ENCODE measurements around the gene LRIG1.
"Not testable (repeated sequence)": the region's sequence is repeated elsewhere in the genome, so short reads cannot be mapped to it uniquely, and the experiment has no call there.

Gene LRIG1

DNA sequence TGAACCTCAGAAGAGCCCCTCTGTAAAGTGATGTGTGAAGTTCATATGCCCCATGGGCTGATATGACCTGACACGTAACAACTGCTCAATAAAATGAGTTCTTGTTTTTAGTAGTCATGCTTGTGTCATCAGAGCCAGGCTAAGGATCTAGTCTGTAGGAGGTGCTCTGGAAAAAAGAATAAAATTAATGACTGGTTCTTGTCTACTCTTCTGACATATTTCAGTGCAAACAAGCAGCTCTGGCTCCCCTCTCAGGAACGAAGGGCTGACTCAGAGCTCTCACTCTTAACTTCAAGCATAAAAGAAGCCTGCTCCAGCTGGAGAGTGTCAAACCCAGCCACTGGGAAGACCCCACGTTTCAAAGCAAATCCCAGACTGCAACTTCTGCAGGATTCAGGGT is 77.0 kb downstream of the LRIG1 start:
- Histone ChIP-seq H3K9me3 (peaks cover 3% of the 10 kb centered on the region), H3K36me3 (no peaks in the 10 kb centered on the region), H3K4me3 (ENCODE audit: low read depth in 1 of 2, low read length in 1 of 2) (no peak overlapping the region), H3K27me3 (no peaks in the 10 kb centered on the region), H3K27ac (no peak overlapping the region), H3K4me1 (ENCODE audit: control insufficient read depth in 1 of 2, insufficient read depth in 1 of 2, low read depth in 1 of 2, low read length in 1 of 2) (no peaks in the 10 kb centered on the region)
- TF ChIP-seq CTCF (IDR thresholded peaks at IDR 0.05), result no peak

DNA sequence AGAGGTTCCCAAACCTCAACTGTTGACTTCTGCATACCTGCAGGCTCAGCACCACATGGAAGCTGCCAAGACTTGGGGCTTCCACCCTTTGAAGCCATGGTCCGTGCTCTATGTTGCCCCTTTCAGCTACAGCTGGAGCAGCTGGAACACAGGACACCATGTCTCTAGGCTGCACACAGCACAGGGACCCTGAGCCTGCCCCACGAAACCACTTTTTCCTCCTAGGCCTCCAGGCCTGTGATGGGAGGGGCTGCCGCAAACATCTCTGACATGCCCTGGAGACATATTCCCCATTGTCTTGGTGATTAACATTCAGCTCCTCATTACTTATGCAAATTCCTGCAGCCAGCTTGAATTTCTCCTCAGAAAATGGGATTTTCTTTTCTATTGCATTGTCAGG is 78.9 kb downstream of the LRIG1 start:
- H3K36me3 ChIP-seq; H3K4me1 ChIP-seq (ENCODE audit: control insufficient read depth in 1 of 2, insufficient read depth in 1 of 2, low read depth in 1 of 2, low read length in 1 of 2); H3K9me3 ChIP-seq; H3K4me3 ChIP-seq (ENCODE audit: low read depth in 1 of 2, low read length in 1 of 2); H3K27me3 ChIP-seq; H3K27ac ChIP-seq: not testable (repeated sequence)

DNA sequence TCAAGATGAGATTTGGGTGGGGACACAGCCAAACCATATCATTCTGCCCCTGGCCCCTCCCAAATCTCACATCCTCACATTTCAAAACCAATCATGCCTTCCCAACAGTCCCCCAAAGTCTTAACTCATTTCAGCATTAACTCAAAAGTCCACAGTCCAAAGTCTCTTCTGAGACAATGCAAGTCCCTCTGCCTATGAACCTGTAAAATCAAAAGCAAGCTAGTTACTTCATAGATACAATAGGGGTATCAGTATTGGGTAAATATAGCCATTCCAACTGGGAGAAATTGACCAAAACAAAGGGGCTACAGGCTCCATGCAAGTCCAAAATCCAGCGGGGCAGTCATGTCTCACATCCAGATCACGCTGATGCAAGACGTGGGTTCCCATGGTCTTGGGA is 79.7 kb downstream of the LRIG1 start:
- not testable (repeated sequence) for H3K27me3 ChIP-seq; H3K27ac ChIP-seq; H3K4me1 ChIP-seq (ENCODE audit: control insufficient read depth in 1 of 2, insufficient read depth in 1 of 2, low read depth in 1 of 2, low read length in 1 of 2); H3K9me3 ChIP-seq; H3K4me3 ChIP-seq (ENCODE audit: low read depth in 1 of 2, low read length in 1 of 2); H3K36me3 ChIP-seq

DNA sequence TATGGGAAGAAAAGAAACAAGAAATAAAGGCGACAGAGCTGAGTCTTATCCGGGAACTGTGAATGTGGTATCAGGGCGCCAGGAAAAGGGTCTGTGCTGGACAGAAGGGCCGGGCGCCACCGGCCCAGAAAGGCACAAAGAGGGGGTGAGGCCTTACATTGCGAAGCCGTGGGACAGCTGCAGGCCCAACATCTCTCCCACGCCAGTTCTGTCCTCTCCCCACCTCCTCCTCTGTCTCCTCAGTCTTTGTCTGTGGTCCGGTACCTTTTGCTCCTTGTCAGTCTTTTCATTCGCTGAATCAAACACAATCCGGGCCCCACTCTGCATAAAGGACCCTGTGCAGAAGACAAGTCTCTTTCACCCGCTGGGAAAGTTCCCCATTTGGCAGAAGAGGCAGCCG is 81.8 kb downstream of the LRIG1 start:
- Histone ChIP-seq H3K27ac (no peak overlapping the region), H3K9me3 (peaks cover 3% of the 10 kb centered on the region), H3K27me3 (no peaks in the 10 kb centered on the region), H3K4me1 (ENCODE audit: control insufficient read depth in 1 of 2, insufficient read depth in 1 of 2, low read depth in 1 of 2, low read length in 1 of 2) (no peaks in the 10 kb centered on the region), H3K4me3 (ENCODE audit: low read depth in 1 of 2, low read length in 1 of 2) (no peak overlapping the region), H3K36me3 (peaks cover 28% of the 10 kb centered on the region)
- TF ChIP-seq CTCF (IDR thresholded peaks at IDR 0.05), result no peak

- no peak for TF ChIP-seq CTCF (IDR thresholded peaks at IDR 0.05)
- Histone ChIP-seq H3K36me3 (peaks cover 31% of the 10 kb centered on the region), H3K27me3 (no peaks in the 10 kb centered on the region), H3K27ac (no peak overlapping the region), H3K4me3 (ENCODE audit: low read depth in 1 of 2, low read length in 1 of 2) (no peak overlapping the region), H3K4me1 (ENCODE audit: control insufficient read depth in 1 of 2, insufficient read depth in 1 of 2, low read depth in 1 of 2, low read length in 1 of 2) (no peaks in the 10 kb centered on the region), H3K9me3 (peaks cover 3% of the 10 kb centered on the region)
These were observed 82.3 kb downstream of the LRIG1 start for GRCh38 chr3:66418475-66418931.

DNA sequence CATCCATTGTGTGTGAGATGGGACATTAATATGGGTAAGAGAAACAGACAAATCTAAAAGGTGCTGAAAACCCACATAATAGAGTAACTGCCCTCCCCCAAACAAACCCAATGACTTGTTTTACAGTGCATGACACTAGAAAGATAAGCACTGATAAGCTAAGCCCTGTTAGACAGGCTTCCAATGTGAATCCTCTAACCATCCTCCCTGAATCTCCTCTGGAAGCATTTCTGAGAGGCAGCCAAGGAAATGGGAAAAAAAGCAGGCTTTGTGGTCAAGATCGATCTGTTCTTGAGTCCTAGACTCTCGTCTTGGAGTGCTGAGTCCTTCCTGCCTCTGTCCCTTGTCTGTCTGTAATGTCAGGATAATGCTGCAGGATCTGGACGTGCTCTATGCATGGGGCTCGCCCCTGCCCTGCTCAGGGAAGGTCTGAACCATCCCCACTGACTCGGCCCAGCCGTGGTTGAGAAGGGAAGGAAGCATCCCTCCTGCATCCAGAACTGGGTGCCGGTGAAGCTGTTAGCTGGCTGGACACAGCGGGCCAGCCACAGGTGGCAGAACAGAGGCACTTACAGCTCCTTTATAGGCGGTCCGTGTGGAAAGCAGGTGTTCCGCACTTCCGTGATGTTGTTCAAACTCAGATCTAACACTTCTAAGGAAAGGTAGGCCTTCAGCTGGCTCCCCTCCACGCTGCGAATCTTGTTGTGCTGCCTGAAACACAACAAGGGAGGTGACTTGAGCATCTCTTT is 84.1 kb downstream of the LRIG1 start:
- peaks cover under 1% of the 10 kb centered on the region for H3K9me3 ChIP-seq
- TF ChIP-seq CTCF (IDR thresholded peaks at IDR 0.05), result no peak
- H3K27me3 ChIP-seq, result no peaks in the 10 kb centered on the region
- no peak overlapping the region for H3K4me3 ChIP-seq (ENCODE audit: low read depth in 1 of 2, low read length in 1 of 2)
- peaks cover 48% of the 10 kb centered on the region for H3K36me3 ChIP-seq
- no peak overlapping the region for H3K27ac ChIP-seq
- no peaks in the 10 kb centered on the region for H3K4me1 ChIP-seq (ENCODE audit: control insufficient read depth in 1 of 2, insufficient read depth in 1 of 2, low read depth in 1 of 2, low read length in 1 of 2)

Data from neutrophil (primary cell).